Neural progenitor cell (in vitro differentiated cells): ENCODE data around the gene UBE2C.

ENCODE experiments used
- EZH2phosphoT487 ChIP-seq: fragments of 200-600 bp; sonication (generic); IDR thresholded peaks from 2 replicates; pipeline ENCODE4 v1.6.1; 2017; ENCODE audit warnings: antibody characterized with exemption
- TF ChIP-seq, protein P1 (sequence below): fragments of 200-600 bp; sonication (generic); IDR thresholded peaks from 2 replicates; pipeline ENCODE4 v1.5.1; 2017; ENCODE audit warnings: antibody characterized with exemption, mild to moderate bottlenecking

GRCh38 chr20:45843506-45843905, 31.1 kb downstream of the UBE2C start:
- TF ChIP-seq, protein P1, sequence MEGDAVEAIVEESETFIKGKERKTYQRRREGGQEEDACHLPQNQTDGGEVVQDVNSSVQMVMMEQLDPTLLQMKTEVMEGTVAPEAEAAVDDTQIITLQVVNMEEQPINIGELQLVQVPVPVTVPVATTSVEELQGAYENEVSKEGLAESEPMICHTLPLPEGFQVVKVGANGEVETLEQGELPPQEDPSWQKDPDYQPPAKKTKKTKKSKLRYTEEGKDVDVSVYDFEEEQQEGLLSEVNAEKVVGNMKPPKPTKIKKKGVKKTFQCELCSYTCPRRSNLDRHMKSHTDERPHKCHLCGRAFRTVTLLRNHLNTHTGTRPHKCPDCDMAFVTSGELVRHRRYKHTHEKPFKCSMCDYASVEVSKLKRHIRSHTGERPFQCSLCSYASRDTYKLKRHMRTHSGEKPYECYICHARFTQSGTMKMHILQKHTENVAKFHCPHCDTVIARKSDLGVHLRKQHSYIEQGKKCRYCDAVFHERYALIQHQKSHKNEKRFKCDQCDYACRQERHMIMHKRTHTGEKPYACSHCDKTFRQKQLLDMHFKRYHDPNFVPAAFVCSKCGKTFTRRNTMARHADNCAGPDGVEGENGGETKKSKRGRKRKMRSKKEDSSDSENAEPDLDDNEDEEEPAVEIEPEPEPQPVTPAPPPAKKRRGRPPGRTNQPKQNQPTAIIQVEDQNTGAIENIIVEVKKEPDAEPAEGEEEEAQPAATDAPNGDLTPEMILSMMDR: no peak
- TF ChIP-seq EZH2phosphoT487: no peak
